HG03025 (cell line): ENCODE measurements around the gene POLR2B.
"Not testable (repeated sequence)": the region's sequence is repeated elsewhere in the genome, so short reads cannot be mapped to it uniquely, and the experiment has no call there.

Experiments
- ATAC-seq: cut with Tn5 transposase; IDR thresholded peaks from one replicate; pipeline ENCODE4 v1.9.1; 2021; ENCODE audit warnings: mild to moderate bottlenecking, moderate library complexity; ENCODE audit not compliant: unreplicated experiment, low FRiP score

The POLR2B gene

GRCh38 chr4:57048590-57049304, 70.1 kb downstream of the POLR2B start:
- ATAC-seq = no peak

GRCh38 chr4:57051095-57051494, 72.4 kb downstream of the POLR2B start:
- no peak for ATAC-seq

GRCh38 chr4:57051524-57051923, 72.8 kb downstream of the POLR2B start:
- ATAC-seq = no peak

GRCh38 chr4:57053508-57053907, 74.8 kb downstream of the POLR2B start:
- no peak for ATAC-seq

GRCh38 chr4:57055886-57056285, 77.2 kb downstream of the POLR2B start:
- no peak for ATAC-seq

- no peak for ATAC-seq
Observed at GRCh38 chr4:57059890-57060716, 81.4 kb downstream of the POLR2B start.

GRCh38 chr4:57060717-57061067, 82.0 kb downstream of the POLR2B start:
- ATAC-seq = not testable (repeated sequence)

- ATAC-seq = no peak
Observed at GRCh38 chr4:57061395-57061794, 82.7 kb downstream of the POLR2B start.

GRCh38 chr4:57063518-57063917, 84.8 kb downstream of the POLR2B start:
- ATAC-seq = no peak

GRCh38 chr4:57064120-57064519, 85.4 kb downstream of the POLR2B start:
- ATAC-seq = no peak

GRCh38 chr4:57064811-57065711, 86.4 kb downstream of the POLR2B start:
- ATAC-seq = no peak

- ATAC-seq = no peak
Observed at GRCh38 chr4:57065730-57066482, 87.2 kb downstream of the POLR2B start.

GRCh38 chr4:57068237-57068981, 89.7 kb downstream of the POLR2B start:
- ATAC-seq = no peak

GRCh38 chr4:57070461-57070860, 91.8 kb downstream of the POLR2B start:
- ATAC-seq = no peak

- ATAC-seq = no peak
Observed at GRCh38 chr4:57071326-57071725, 92.6 kb downstream of the POLR2B start.

- ATAC-seq = no peak
Observed at GRCh38 chr4:57073559-57073958, 94.9 kb downstream of the POLR2B start.

- no peak for ATAC-seq
Observed at GRCh38 chr4:57074744-57075143, 96.0 kb downstream of the POLR2B start.

GRCh38 chr4:57075367-57075766, 96.7 kb downstream of the POLR2B start:
- no peak for ATAC-seq

GRCh38 chr4:57076646-57077045, 98.0 kb downstream of the POLR2B start:
- no peak for ATAC-seq
